SKM-1 (cell line): ENCODE data around the gene RASSF9.

Experiments
- DNase-seq: peaks from one replicate; lab custom pipeline; 2025; ENCODE audit not compliant: unreplicated experiment; lab: John Stamatoyannopoulos, UW

RASSF9 gene

GRCh38 chr12:85821759-85822158 lies 14.4 kb downstream of the RASSF9 start:
- DNase-seq: no peak

- no peak for DNase-seq
Measured at GRCh38 chr12:85821206-85821605, 15.0 kb downstream of the RASSF9 start.

DNA sequence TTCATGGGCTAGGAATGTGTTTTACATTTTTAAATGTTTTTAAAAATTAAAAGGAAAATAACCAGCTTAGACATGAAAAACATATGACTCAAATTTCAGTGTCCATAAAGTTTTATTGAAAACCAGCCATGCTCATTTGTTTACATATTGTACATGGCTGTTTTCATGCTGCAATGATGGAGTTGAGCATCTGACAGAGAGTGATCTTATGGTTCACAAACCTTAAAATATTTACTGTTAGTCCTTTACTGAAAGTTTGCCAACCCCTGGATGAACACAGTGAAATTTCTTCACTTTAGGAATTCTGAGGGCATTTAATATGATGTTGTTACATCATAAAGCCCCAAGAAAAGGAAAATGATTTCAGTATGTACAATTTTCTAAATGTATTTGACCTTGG lies 16.1 kb downstream of the RASSF9 start:
- no peak for DNase-seq

- DNase-seq: no peak
Measured at GRCh38 chr12:85814741-85815140, 21.5 kb downstream of the RASSF9 start.

DNA sequence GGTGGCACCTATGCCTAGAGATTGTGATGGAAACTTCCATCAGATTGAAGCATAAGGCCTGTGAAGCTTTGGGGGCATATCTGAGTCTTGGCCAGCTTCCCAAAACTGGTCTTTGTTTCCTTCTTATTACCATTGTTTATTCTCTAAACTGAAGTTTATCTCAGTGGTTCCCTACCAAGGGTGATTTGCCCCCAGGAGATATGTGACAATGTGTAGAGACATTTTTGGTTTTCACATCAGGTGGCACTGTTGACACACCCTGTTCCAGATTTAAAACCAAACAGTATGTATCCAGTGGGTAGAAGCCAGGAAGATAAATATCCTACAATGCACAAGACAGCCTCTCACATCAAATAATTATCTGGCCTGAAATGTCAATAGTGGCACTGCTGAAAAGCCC lies 22.1 kb downstream of the RASSF9 start:
- DNase-seq: no peak

DNA sequence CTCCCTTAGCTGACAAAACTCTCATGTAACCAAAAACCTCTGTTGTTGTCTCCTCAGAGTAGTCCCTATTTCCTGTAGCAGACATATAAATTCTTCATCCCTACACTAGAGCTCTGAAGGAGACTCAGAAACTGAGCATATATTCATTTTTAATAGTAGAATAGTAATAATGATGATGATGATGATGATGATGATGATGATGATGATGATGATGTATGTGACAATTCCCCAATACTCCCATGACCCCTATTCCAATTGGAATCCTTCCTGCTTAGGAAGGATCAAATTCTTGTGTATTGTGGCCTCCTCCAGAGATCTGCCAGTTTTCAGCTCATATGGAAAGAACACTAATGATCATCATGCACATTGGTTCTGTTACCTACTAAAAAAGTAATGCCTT lies 26.7 kb downstream of the RASSF9 start:
- DNase-seq: no peak

- no peak for DNase-seq
Measured at GRCh38 chr12:85807730-85808129, 28.5 kb downstream of the RASSF9 start.

GRCh38 chr12:85805654-85806053 lies 30.6 kb downstream of the RASSF9 start:
- DNase-seq: no peak

- no peak for DNase-seq
Measured at GRCh38 chr12:85804663-85805062, 31.5 kb downstream of the RASSF9 start.

DNA sequence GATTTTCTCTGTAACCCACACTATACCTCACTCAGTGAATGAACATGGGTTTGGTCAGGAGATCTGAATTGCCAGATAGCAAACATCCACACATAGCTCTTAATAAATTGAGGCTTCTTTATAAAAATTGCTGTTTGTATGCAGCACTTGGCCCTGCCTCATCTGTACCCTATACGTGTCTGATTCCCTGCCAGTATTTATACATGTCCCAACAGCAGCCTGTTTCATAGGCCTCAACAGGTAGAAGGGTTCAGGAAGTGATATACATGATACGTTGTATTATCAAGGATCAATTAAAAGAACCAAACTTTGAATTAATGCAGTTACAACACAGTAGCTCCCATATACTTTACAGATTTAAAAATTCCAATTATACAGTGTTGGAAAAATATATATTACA lies 32.3 kb downstream of the RASSF9 start:
- no peak for DNase-seq

GRCh38 chr12:85803231-85803630 lies 33.0 kb downstream of the RASSF9 start:
- DNase-seq: no peak

DNA sequence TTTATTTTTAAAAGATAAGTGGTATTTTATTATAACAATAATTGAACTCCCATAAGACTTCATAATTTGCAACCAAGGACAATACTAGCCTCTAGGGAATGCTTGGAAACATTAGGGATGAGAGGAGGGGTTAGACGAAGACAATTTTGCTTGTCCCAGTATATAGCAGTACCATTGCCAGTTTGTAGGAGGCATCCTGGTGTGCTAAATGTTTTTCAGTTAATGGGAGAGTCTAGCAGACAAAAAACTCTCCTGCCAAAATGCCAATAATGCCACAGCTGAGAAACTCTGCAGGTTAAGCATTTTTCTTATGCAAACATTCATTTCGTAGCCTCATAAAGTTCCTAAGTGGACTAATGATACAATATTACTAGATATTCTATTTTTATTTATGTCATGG lies 38.1 kb downstream of the RASSF9 start:
- no peak for DNase-seq

DNA sequence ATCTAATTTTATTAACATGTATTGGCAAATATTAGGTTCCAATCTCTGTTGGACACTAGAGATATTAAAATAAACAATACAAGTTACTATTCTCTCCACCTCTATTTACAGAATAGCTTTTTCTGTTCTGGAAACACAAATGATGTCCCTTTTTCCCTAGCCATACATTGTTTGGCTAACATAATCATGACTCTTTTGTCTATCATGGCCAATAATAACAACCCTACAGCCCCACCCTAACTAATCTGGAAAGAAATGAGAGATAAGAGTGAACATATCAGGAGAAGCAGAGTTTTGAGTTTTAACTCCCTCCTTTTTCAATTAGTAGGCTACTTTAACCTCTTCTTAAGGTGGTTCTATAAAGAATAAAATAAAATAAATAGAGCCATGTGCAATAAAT lies 40.2 kb downstream of the RASSF9 start:
- no peak for DNase-seq

GRCh38 chr12:85794531-85794930 lies 41.7 kb downstream of the RASSF9 start:
- no peak for DNase-seq

- DNase-seq: no peak
Measured at GRCh38 chr12:85784096-85784720, 52.0 kb downstream of the RASSF9 start.

- DNase-seq: no peak
Measured at GRCh38 chr12:85782711-85783110, 53.5 kb downstream of the RASSF9 start.

DNA sequence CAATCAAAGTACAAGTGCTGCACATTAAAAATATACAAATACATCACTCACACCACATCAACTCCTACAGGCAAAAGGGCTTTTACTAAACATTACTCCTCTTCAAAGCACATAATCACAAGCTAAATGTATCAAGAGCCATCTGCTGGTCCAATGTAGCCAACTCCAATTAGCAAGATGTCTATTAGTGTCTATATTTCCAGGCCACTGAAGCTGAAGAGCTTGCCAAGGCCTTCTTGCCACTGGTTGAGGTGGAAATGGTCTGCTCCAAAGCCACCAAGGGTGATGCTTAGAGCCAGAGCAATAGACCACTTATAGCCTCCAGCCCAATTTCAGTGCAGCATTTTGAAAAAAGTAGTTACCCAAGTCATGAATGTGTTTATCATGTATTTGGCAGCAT lies 54.4 kb downstream of the RASSF9 start:
- DNase-seq: no peak

GRCh38 chr12:85779768-85780167 lies 56.4 kb downstream of the RASSF9 start:
- DNase-seq: no peak

DNA sequence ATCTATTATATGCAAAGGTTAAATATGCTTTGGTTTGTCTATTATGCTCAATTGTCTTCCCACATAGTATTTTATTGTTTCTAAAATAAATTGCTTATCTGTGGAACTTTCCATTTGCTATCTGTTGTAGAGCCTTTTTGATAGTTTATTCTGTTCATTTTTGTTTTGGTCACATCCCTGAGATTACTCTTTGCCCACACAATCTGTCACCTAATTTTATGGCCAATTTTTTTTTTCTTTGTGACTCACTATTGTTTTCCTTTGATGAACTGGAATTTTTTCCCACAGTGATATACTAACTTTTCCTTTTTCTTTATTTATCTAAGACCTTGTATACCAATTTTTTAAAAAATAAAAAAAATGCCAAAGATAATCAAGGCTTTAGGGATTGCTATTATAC lies 61.1 kb downstream of the RASSF9 start:
- DNase-seq: no peak

GRCh38 chr12:85765453-85765869 lies 70.7 kb downstream of the RASSF9 start:
- no peak for DNase-seq

DNA sequence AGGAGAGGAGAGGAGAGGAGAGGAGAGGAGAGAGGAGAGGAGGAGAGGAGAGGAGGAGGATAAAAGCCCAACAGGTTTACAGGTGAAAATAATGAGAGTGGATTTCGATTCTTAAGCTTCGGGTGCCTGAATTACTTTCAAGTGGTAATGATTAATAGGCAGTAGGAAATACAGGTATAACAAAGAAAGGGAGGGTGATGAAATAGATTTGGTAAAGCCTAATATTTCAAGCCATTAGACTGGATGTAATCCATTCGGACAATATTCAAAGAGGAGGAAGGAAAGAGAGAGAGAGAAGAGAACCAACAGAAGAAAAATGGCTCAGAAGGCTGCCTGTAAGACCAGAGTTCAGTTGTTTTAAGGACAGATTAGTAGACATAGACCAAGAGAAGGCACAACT lies 76.6 kb downstream of the RASSF9 start:
- DNase-seq: no peak

- DNase-seq: no peak
Measured at GRCh38 chr12:85759091-85759490, 77.1 kb downstream of the RASSF9 start.

- no peak for DNase-seq
Measured at GRCh38 chr12:85755760-85756159, 80.4 kb downstream of the RASSF9 start.
